Cardiac fibroblast (primary cell): Measurements from ENCODE around the gene SCAI.
"Not testable (repeated sequence)": the region's sequence is repeated elsewhere in the genome, so short reads cannot be mapped to it uniquely, and the experiment has no call there.

Experiments used
- DNase-seq, 2 donors: peaks; one replicate each; pipeline versions ENCODE4 v3.0.0 to v3.0.0-alpha.2; 2010; ENCODE audit warnings: low read depth in 2 of 2
- H3K4me3 ChIP-seq, 2 donors: replicated peaks in 1 of 2; 1 replicate in 1 of 2; 2 replicates in 1 of 2; pipeline ENCODE4 v1.5.1; 2011; ENCODE audit warnings: low read depth in 2 of 2, low read length in 2 of 2, mild to moderate bottlenecking in 2 of 2, moderate library complexity in 1 of 2
- CTCF ChIP-seq: IDR thresholded peaks from one replicate; pipeline ENCODE4 v1.5.1; 2011; ENCODE audit warnings: low read depth, mild to moderate bottlenecking, low read length, inconsistent platforms

SCAI gene

GRCh38 chr9:125143377-125144090 lies at the start of gene SCAI:
Gene SCAI, minus strand, starts transcription at chr9:125143528. Its CDS starts 91 bp downstream, at chr9:125143437.
- peak; percentile 98 for TF ChIP-seq CTCF
- DNase-seq = peak; percentile 99
- H3K4me3 ChIP-seq = peak within 1 kb of the TSS; percentile 67 to 68

GRCh38 chr9:125190361-125190801 lies 47.1 kb upstream of the SCAI start:
- peak overlapping the region; percentile 100 for H3K4me3 ChIP-seq
- DNase-seq = no peak
- TF ChIP-seq CTCF = no peak

GRCh38 chr9:125189361-125190289 lies 46.3 kb upstream of the SCAI start, which contains the start of gene PPP6C:
Gene PPP6C, minus strand, starts transcription at chr9:125189803. Its CDS starts 85 bp downstream, at chr9:125189718.
- TF ChIP-seq CTCF = peak; percentile 68
- peak within 1 kb of the TSS; percentile 100 for H3K4me3 ChIP-seq

GRCh38 chr9:125189011-125189360 lies 45.7 kb upstream of the SCAI start:
- TF ChIP-seq CTCF = no peak
- DNase-seq = peak in 1 of 2 donors; percentile 12
- peak overlapping the region; percentile 100 for H3K4me3 ChIP-seq

More at GRCh38 chr9:125189361-125190289, 46.3 kb upstream of the SCAI start, which contains the start of gene PPP6C:
- DNase-seq = peak; percentile 96 to 98

- no peak overlapping the region for H3K4me3 ChIP-seq
- no peak for DNase-seq
- no peak for TF ChIP-seq CTCF
These were observed 40.2 kb upstream of the SCAI start for GRCh38 chr9:125183561-125183960.

- no peak for TF ChIP-seq CTCF
These were observed 39.7 kb upstream of the SCAI start for GRCh38 chr9:125183054-125183453.

GRCh38 chr9:125181756-125182155 lies 38.4 kb upstream of the SCAI start:
- not testable (repeated sequence) for DNase-seq, H3K4me3 ChIP-seq

More at GRCh38 chr9:125183054-125183453, 39.7 kb upstream of the SCAI start:
- no peak overlapping the region for H3K4me3 ChIP-seq
- peak; percentile 28 to 52 for DNase-seq
